Spleen (tissue), 7 donors: ENCODE data around the gene GALNT3.

Experiments used
- POLR2AphosphoS5 ChIP-seq, 3 donors: sonication (generic); formaldehyde crosslinking; IDR thresholded peaks; one replicate each; pipeline ENCODE4 v1.5.1; 2017; ENCODE audit warnings: antibody characterized with exemption in 3 of 3
- TF ChIP-seq, protein P1 (sequence below), 11 experiments: fragments of 200-600 bp in 7 of 11; fragments of 450-650 bp in 4 of 11; sonication (generic) in 4 of 11; IDR thresholded peaks in 8 of 11; conservative IDR thresholded peaks in 3 of 11; 1 replicate in 7 of 11; 2 replicates in 4 of 11; pipeline versions ENCODE4 v1.4.0 to v1.8.0; 2016 to 2021; ENCODE audit warnings: antibody characterized with exemption in 11 of 11, inconsistent platforms in 4 of 11, mild to moderate bottlenecking in 1 of 11
- donor health status: DM: no; HTN: no; CAD: no; lungs with moderate emphysema.
- donor health status: DM: no; HTN: no; CAD: no.
- donor health status: DM: no; HTN: no; CAD: no.

DNA sequence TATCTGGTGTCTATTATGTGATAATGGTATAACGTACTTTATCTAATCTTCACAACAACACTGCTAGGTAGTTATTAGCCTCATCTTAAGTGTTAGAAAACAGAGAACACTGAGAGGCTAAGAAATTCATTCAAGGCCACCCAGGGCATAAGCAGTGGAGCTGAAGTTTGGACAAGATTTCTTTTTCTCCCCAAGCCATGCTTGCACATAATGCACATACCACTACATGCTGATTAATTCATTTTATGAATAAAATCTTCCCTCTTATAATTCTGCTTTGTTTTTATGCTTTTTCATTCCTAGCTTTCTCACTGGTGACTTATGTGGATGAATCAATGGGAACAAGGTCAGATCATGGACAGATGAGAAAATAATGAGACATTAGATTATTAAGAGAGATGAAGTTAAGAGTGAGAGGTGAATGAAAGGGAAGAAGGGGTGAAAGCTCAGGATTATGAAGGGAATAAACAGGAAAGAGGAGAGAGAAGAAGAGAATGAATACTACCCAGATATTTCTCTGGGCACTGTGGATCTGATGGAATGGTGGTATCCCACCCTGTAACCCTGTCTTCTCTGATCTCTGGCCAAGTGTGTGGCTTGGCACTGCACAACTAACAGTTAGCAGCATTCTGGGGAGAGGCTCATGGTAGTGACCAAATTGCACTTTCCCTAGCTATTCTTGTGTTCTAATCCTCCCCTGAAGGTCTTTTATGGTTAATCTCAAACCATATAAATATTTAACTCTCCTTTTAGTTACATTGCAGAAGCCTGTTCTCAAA, 17.7 kb upstream of the GALNT3 start:
- TF ChIP-seq POLR2AphosphoS5 (IDR thresholded peaks at IDR 0.05): no peak
- TF ChIP-seq, protein P1, sequence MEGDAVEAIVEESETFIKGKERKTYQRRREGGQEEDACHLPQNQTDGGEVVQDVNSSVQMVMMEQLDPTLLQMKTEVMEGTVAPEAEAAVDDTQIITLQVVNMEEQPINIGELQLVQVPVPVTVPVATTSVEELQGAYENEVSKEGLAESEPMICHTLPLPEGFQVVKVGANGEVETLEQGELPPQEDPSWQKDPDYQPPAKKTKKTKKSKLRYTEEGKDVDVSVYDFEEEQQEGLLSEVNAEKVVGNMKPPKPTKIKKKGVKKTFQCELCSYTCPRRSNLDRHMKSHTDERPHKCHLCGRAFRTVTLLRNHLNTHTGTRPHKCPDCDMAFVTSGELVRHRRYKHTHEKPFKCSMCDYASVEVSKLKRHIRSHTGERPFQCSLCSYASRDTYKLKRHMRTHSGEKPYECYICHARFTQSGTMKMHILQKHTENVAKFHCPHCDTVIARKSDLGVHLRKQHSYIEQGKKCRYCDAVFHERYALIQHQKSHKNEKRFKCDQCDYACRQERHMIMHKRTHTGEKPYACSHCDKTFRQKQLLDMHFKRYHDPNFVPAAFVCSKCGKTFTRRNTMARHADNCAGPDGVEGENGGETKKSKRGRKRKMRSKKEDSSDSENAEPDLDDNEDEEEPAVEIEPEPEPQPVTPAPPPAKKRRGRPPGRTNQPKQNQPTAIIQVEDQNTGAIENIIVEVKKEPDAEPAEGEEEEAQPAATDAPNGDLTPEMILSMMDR (IDR thresholded peaks at IDR 0.05 in 8 of 11, conservative IDR thresholded peaks at IDR 0.05 in 3 of 11): no peak
